NCI-H1930 (cell line): ENCODE data around the gene PAPPA.

Experiments
- DNase-seq, 2 experiments: peaks; one replicate each; lab custom pipeline; 2025; lab: John Stamatoyannopoulos, UW

The PAPPA gene

DNA sequence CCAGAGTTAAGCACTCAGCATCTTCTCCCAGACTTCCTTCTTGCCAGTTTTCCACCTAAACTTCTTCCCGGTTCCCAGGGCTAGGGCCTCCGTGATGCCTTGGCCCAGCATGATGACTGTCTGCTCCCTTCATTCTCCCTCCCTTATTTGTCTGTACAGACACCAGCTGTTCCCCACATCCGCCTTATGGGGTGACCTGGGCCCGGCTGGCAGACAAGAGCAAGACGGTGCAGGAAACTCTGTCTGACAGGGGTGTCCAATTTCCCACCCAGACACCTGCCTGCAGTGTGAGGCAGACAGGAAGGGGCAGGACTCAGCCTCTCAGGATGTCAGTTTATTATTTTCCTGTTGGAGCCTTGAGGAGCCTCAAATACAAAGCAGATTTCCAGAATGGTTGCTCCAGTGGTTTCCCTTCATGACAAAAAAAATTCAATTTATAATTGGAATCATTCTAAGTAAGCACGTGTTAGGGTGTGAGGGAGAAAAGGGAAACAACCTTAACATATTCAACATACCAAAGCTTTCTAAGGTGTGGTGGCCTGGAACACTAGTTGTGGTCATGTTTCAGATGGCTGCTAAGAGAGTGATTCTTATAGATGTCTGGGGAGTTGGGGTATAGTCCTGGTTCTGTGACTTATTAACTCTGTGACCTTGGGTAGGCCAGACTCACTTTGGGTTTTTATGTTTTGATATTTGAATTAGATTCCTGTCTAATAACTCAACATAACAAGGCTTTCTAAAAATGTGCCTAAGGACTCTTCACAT, 234.5 kb downstream of the PAPPA start:
- no peak for DNase-seq

DNA sequence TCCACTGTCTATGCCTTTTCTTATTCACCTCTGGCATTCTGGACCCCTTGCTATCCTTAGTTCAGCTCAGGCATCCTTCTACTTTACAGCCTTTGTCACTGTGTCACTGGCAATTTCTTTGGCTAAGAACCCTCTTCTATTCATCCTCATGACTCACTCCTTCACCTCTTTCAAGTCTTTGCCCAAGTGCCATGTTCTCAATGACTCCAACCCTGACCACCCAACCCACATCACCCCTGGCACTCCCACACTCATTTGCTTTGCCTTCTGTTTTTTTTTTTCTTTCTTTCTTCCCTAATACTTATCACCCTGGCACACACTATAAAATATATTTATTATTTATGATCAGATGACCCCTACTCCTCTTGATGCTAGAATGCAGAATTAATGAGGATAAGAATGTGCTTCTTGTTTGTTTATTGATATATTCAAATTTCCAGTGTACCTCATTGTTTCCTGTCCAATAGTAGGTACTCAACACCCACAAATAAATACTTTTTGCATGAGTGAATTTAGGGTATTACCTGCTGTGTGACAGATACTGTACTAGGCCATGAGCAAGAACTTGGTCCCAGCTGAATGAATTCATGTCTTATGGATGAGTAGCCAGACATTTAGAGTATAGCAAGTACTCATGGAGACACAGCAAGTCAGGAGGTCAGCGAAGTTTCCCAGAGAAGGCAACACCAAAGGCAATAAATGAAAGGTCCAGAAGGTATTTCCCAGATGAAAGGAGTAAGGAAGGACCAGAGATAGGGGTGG, 236.1 kb downstream of the PAPPA start:
- DNase-seq = no peak

- no peak for DNase-seq
Observed at GRCh38 chr9:116390303-116391228, 237.0 kb downstream of the PAPPA start.

DNA sequence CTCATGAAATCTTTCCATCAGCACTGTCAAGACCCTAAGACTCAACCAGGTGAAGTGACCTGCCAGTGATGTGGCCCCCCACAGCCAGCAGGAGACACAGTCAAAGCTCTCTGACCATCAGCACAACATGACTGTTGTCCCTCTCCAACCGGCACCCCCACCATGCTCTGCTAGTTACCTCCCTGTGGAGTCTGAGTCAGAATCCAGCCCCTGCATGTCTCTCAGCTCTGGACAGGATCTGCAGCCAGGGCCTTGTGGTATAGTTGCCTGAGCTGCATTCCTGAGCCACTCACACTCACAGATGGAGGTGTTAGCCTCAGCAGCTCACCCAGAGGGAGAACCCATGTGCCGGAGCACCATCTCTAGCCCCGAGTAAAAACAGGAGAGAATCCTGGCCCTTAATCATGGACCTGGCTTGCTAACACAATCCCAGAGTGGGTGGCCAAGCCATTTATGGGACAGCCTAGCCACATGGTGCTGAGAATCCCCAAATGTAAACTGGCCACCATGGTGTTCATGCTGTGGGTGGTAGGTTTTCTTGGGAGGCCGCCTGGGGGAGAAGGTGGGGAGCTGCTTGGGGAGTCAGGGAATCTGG, 237.8 kb downstream of the PAPPA start:
- no peak for DNase-seq

- DNase-seq = no peak
Observed at GRCh38 chr9:116393198-116393597, 239.6 kb downstream of the PAPPA start.

GRCh38 chr9:116394070-116394469, 240.5 kb downstream of the PAPPA start:
- no peak for DNase-seq

GRCh38 chr9:116394894-116395698, 241.5 kb downstream of the PAPPA start:
- peak in 1 of 2 experiments; percentile 85 for DNase-seq

DNA sequence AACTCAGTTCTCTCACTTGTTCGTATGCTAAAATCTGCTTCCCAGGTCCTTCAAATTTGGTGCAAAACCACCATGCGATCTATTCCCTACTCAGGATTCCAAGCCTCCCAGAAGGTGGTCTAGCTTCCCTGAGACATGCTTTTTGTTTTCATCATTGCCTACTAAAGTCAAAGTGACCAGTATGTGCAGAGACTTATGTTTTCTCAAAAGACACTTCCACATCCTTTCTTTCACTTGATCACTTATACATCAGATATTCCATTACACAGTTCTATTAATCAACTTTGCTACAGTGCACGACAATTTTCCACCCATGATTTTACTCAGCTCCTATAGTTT, 242.1 kb downstream of the PAPPA start:
- DNase-seq = no peak

DNA sequence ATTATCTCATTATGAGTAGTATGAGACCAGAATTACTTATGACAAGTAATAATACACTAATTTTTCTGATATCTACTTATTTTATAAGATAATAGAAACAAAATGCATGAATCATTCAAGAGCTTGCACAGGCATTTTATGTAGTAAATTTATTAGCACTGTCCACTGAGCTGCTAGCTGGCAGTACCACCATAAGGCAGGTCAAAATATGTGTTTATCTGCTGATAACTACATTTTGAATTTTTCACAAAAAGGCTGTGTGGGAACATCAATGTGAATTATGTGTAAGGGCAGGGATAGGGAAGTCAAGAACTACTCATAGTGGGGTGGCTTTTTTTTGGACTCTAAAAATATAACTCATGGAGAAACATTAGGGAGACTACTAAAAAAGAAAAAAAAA, 249.6 kb downstream of the PAPPA start:
- DNase-seq = no peak

- DNase-seq = no peak
Observed at GRCh38 chr9:116404228-116404627, 250.6 kb downstream of the PAPPA start.

- DNase-seq = no peak
Observed at GRCh38 chr9:116405321-116405720, 251.7 kb downstream of the PAPPA start.

GRCh38 chr9:116406469-116406868, 252.9 kb downstream of the PAPPA start:
- no peak for DNase-seq

- no peak for DNase-seq
Observed at GRCh38 chr9:116409129-116409528, 255.5 kb downstream of the PAPPA start.

GRCh38 chr9:116409638-116410037, 256.0 kb downstream of the PAPPA start:
- no peak for DNase-seq

DNA sequence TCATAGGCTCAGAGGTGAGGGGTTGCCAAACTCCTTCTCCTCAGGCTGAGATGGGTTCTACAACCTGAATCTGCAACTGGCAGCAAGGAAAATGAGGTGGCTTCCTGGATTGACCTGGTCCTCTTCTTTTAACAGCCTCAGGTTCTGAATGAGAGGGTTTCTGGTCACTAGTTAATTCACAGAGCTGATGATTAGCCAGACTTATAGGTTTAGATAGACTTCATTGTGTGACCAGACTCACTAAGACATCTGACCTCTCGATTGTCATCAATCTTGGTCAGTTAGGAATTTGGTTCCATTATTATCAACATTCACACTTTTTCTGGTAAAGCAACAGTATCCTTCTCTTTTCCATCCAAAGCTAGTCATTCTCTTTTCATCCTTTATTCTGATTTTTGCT, 257.9 kb downstream of the PAPPA start:
- no peak for DNase-seq

DNA sequence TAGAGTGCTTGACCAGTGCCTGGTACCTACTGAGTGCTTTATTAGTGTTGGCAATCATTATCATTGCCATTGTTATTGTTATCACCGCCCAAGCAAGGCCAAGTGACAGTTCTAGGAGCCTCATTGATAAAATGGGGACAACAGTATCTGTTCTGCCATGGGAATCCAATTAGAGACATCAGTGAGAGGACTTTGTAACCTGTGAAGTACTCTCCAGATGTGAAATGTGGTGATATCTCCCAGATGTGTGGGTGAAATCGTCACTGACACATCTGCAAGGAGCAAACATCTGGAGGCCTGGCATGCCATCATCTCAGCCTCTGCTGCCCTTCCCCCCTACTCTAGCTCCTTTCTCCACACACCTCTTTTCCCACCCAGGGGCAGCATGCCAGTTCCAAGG, 260.8 kb downstream of the PAPPA start:
- DNase-seq = no peak

DNA sequence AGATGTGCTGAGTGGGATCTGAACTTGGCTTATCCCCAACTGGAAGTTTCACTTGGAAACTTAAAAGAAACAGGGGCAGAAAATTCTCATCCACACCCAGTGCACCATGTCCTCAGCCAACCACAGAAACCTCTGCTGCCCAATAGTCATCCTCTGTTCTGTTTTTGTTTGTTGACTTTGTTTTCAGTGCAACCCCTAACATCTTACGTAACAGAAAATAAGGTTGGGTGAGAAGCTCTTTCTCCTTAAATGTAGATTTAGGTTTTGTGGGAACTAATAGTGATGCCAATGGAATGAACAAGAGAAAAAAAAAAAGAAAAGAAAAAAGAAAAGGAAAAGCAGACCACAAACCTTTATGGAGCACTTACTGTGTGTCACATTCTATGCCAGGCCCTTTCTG, 262.8 kb downstream of the PAPPA start:
- DNase-seq = no peak

DNA sequence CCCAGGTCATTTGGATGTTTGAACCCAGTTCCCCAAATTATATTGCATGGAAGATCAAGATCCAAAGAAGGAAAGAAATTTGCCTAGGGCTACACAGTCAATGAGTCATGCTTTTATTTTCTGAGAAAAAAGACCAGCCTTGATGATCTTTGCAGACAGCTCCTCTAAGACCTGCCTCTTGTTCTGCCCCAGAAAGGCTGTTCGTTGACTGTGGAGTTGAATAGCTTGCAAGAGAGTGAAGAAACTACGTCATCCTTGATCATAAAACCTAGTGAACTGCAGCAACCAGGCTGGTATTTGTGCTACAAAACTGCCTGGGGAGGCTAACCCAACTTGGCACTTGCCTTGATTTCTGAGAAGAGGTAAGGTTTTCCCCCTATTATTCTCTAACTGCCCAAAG, 263.9 kb downstream of the PAPPA start:
- no peak for DNase-seq

- DNase-seq = no peak
Observed at GRCh38 chr9:116419181-116419580, 265.6 kb downstream of the PAPPA start.

- DNase-seq = no peak
Observed at GRCh38 chr9:116420993-116421538, 267.5 kb downstream of the PAPPA start.
